ENCODE measurements around the gene CTSK.

The CTSK gene

GRCh38 chr1:150751443-150751842, 56.6 kb downstream of the CTSK start:
- no peak for DNase-seq

- DNase-seq, result no peak
Observed at GRCh38 chr1:150749720-150750311, 58.2 kb downstream of the CTSK start.

GRCh38 chr1:150748878-150749719, 59.0 kb downstream of the CTSK start:
- DNase-seq, result no peak
